Bone marrow (tissue), 2 donors: ENCODE data around the gene ABCA2.
"Not testable (repeated sequence)": the region's sequence is repeated elsewhere in the genome, so short reads cannot be mapped to it uniquely, and the experiment has no call there.

Source experiments
- DNase-seq, 2 donors: peaks; one replicate each; lab custom pipeline; 2025; lab: John Stamatoyannopoulos, UW

The ABCA2 gene

GRCh38 chr9:137044502-137045177 is 16.6 kb upstream of the ABCA2 start:
- DNase-seq: no peak

GRCh38 chr9:137044037-137044436 is 16.0 kb upstream of the ABCA2 start:
- DNase-seq: no peak

- DNase-seq: no peak
Observed at GRCh38 chr9:137042751-137043727, 15.0 kb upstream of the ABCA2 start.

GRCh38 chr9:137041124-137041523 is 13.1 kb upstream of the ABCA2 start:
- DNase-seq: no peak

GRCh38 chr9:137040568-137040967 is 12.5 kb upstream of the ABCA2 start:
- DNase-seq: no peak

GRCh38 chr9:137039611-137040366 is 11.8 kb upstream of the ABCA2 start:
- DNase-seq: no peak

GRCh38 chr9:137038916-137039315 is 10.9 kb upstream of the ABCA2 start:
- no peak for DNase-seq

- no peak for DNase-seq
Observed at GRCh38 chr9:137037483-137037882, 9.4 kb upstream of the ABCA2 start.

- DNase-seq: no peak
Observed at GRCh38 chr9:137037035-137037434, 9.0 kb upstream of the ABCA2 start.

- no peak for DNase-seq
Observed at GRCh38 chr9:137035937-137036336, 7.9 kb upstream of the ABCA2 start.

- no peak for DNase-seq
Observed at GRCh38 chr9:137035507-137035834, 7.4 kb upstream of the ABCA2 start.

GRCh38 chr9:137034709-137035506 is 6.9 kb upstream of the ABCA2 start:
- DNase-seq: peak; percentile 55 to 79

- peak; percentile 59 to 69 for DNase-seq
Observed at GRCh38 chr9:137034039-137034708, 6.1 kb upstream of the ABCA2 start.

- not testable (repeated sequence) for DNase-seq
Observed at GRCh38 chr9:137033481-137033880, 5.4 kb upstream of the ABCA2 start.

GRCh38 chr9:137032858-137033257 is 4.8 kb upstream of the ABCA2 start:
- DNase-seq: peak in 1 of 2 donors; percentile 64

- DNase-seq: peak in 1 of 2 donors; percentile 21
Observed at GRCh38 chr9:137031904-137032640, 4.0 kb upstream of the ABCA2 start, which contains the start of gene FUT7. TSS of gene FUT7 (minus strand) at chr9:137032088. CDS start at chr9:137031991, 97 bp downstream.

- DNase-seq: peak; percentile 38
Observed at GRCh38 chr9:137030538-137031527, 2.8 kb upstream of the ABCA2 start.

- no peak for DNase-seq
Observed at GRCh38 chr9:137030006-137030405, 2.0 kb upstream of the ABCA2 start.
